Activated CD4-positive, alpha-beta T cell treated with anti-CD3 and anti-CD28 coated beads, Interleukin-2, Interleukin-4, amounts not matched to agents 100 ng/mL and 50 ng/mL, durations not matched to agents 16 hours and 8 hours (primary cell): ENCODE data around the gene CFAP52.
A peak's percentile ranks its signal among the peaks of the same experiment; 100 is the strongest.
"Not testable (repeated sequence)": the region's sequence is repeated elsewhere in the genome, so short reads cannot be mapped to it uniquely, and the experiment has no call there.

Source experiments
- DNase-seq: peaks from one replicate; pipeline ENCODE4 v3.0.0-alpha.2; 2020; ENCODE audit warnings: low spot score

The CFAP52 gene

DNA sequence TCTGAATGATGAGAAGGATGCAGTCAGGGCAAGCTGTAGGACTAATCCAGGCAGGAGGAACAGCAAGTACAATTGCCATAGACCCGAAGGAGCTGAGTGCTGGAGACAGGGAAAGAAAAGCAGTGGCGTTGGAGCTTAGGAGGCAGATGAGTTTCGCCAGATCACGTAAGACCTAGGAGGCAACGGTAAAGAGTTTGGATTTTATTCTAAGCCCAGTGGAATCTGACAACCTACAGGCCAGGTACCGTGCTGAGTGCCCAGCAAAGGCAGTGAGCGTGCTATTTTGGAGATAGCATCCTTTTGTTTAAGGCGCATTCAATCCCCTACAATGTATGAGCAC, 70.1 kb downstream of the CFAP52 start:
- no peak for DNase-seq

DNA sequence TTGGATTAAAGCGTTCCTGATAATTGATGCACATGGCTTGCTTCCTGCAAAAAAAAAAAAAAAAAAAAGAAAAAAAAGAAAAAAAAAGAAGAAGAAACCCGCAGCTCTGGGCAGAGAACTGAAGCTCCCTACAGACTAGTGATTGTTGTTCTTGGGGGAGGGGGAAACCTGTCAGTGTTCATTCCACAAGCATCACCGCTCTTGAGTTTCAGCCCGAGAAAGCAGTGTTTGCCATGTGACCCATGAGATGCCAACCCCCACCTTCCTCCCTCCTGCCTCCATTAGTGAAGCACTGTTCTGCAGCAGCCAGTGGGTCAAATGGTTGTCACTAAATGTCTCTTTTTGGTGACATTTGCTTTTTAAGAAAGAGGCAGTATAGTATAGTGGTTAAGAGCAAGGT, 70.6 kb downstream of the CFAP52 start:
- no peak for DNase-seq

DNA sequence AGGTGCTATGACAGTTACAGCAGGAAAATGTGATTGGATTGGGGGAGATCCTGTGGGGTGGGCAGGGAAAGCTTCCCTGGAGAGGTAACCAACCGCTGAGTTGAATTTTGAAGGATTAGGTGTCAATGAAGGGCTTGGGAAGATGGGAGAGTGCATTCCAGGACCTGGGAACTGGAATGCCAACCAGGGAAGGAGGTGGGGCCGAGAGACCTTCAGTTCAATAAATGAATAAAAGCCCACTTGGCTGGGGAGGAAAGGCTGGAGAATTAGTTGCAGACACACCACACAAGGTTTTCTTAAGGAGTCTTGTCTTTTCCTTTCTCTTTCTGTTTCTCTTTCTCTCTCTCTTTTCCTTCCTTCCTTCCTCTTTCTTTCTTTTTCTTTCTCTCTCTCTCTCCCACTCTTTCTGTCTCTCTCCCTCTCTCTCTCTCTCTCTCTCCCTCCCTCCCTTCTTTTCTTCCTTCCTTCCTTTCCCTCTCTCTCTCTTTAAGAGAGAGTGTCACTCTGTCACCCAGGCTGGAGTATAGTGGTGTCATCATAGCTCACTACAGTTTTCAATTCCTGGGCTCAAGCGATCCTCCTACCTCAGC, 72.2 kb downstream of the CFAP52 start:
- no peak for DNase-seq

DNA sequence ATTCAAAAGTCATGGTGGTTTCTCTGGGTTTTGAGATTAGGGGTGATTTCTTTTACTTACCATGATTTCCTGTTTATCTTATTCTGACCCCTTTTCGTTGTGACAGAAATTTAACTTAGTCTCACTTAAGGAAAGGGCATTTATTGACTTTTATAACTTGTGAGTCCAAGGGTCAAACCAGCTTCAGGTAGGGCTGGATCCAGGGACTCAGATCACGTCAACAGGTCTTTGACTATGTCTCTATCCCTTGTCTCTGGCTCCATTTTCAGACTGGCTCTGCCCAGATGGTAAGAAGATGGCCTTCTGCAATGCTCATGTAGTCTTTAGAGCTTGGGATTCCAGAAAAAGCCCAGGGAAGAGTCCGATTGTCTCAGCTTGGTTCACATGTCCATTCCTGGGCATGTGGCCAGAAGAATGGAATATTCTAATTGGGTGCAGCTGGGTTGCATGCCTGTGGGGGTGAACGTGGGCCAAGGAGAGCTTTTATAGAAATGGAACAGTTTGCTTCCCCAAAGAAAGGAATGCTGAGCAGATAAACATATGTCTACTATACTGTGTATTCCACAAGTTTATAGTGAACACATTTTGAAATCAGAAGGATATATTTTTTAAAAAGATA, 82.3 kb downstream of the CFAP52 start:
- DNase-seq: no peak

DNA sequence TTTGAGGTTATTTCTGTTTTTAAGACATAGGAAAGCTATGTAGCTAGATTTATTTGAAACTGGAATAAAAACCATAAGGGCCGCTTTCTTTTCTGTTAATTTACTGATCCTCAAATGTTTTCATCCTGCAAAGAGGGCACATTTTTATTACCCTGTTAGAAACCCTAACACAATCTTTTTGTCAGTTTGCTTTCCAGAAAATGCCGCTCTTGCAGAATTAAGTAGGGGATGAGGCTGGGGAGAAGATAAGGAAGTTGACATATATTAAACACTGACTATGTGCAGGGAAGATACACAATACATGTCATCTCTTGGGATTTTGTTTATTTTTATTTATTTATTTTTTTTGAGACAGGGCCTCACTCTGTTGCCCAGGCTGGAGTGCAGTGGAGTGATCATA, 84.6 kb downstream of the CFAP52 start:
- DNase-seq: no peak

DNA sequence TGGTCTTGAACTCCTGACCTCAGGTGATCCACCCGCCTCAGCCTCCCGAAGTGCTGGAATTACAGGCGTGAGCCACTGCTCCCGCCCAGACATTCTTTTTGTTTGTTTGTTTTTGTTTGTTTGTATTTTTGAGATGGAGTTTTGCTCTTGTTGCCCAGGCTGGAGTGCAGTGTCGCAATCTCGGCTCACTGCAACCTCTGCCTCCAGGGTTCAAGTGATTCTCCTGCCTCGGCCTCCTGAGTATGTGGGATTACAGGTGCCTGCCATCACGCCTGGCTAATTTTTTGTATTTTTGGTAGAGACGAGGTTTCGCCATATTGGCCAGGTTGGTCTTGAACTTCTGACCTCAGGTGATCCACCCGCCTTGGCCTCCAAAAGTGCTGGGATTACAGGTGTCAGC, 87.1 kb downstream of the CFAP52 start:
- not testable (repeated sequence) for DNase-seq

DNA sequence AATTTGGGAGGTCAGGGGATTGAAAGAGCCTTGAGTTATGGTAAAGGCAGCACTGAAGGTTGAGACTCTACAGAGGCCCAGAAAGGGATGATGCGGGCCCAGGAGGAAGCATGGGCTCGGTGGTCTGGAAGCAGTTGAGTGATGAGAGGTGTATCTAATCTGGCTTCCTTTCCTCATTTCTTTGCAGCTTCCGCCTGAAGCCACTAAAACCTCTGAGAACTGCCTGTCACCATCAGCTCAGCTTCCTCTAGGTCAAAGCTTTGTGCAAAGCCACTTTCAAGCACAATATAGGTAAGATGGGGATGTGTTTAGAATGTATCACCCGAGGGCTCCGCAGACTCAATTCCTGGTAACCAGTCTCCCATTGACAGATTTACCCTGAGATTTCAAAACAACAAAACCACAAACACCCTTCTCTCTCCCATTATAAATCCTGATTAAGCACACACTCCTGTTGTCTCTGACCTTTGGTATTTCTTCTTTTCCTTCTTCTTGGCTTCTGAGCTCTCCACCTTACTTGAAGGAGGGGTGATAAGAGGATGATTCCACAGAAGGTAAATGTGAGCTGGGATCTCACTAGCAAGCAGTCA, 90.1 kb downstream of the CFAP52 start:
- peak; percentile 21 for DNase-seq

DNA sequence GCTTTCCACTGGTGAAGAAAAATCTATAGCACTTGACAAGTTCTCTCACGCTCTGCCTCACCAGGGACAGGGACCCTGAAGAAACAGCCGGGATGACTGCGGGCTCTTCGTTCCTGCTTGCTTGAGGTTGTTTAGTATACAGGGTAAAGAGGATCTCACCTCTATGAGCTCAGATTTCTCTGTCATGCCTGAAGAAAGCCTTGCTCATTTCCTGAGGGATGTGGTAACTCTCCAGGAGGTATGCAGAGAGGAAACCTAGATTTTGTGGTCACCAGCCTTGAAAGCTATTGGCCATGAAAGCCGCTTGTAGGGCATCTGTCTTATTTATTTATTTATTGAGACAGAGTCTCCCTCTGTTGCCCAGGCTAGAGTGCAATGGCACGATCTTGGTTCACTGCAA, 92.1 kb downstream of the CFAP52 start:
- DNase-seq: peak; percentile 17

DNA sequence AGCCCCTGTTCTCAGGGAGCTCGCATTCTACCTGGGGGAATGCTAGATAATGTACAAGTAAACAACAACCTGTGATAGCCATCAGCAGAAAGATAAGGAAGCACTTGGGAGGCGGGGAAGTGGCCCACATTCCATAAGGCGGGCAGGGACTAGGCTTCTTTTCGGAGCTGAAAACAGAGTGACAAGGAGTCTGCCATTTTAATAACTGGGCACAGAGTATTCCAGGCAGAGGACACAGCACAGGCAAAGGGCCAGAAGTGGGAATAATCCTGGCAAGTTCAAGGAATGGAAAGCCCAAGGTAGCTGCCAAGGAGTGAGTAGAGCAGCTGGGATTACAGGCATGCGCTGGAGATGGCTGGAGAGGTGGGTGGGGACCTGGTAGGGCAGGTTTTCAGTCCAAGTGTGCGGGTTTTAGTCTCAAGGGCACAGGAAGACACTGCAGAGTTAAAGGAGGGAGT, 93.1 kb downstream of the CFAP52 start:
- no peak for DNase-seq

DNA sequence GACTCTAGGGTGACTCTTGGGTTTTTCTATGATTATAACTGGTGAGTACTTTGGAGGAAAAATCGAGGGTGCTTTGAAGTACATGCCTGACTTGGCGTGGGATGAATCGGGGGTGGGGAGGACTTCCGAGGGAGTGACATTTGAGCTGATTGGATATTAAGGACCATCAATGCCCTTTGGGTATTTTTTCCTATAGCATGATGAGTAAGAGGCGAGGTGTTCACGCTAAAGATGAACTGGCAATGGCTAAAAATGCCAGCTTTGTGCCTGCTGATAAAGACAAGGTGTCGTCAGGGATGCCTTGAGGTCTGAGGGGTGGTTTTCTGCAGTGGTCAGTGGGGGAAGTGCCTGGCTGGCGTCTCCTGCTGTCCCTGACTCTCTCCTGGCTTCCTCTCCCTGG, 94.2 kb downstream of the CFAP52 start:
- no peak for DNase-seq

DNA sequence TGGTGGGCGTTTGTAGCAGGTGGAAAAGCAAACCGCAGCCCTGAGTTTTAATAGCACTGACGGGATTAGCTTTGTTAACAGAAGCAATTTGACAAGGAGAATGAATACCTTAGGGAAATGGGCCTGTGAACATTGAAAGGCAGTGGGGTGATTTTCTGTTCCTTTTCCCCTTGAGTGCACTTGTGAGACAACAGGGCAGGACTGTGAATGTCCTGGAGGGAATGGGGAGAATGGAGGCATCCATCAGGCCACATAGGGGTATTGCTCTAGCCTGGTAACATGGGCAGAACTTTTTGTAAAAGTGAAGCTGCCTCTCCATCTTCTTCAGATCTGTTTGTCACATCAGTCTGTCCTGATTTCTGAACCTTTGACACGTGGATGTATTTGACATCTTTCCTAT, 95.1 kb downstream of the CFAP52 start:
- DNase-seq: no peak

DNA sequence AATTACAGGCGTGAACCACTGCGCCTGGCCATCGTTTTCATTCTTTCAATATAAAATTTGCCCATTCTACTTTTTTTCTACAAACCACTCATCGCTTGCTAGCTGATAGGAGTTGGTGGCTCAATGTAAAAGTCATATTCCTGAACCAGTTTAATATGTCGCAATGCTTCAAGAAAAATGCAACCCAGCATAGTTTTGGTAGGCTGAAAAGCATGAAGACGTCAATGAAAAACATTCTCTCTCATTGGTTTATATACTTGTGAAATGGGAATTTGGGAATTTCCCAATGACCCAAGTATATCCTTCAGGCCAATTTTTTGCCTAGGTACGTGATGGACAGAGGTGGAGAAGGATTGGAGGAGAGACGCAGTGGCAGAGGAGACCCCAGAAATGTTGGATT, 95.8 kb downstream of the CFAP52 start:
- no peak for DNase-seq

DNA sequence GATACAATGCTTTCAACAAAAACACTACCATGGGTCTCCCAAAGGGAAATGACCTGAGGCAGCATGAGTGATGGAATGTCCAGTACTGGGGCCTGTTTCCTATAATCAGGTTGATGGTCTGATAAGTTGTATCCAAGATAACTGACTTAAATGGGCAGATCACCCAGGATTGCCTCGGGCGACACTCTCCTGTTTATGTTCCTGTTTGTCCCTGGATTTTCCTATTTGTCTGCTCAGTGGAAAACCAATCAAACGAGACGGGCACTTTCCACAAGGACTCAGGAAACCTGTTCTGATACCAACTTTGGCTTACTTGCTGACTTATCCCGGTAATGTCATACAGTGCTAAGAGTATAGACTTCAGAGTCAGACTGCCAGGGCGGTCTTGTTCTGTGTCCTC, 96.2 kb downstream of the CFAP52 start:
- no peak for DNase-seq

DNA sequence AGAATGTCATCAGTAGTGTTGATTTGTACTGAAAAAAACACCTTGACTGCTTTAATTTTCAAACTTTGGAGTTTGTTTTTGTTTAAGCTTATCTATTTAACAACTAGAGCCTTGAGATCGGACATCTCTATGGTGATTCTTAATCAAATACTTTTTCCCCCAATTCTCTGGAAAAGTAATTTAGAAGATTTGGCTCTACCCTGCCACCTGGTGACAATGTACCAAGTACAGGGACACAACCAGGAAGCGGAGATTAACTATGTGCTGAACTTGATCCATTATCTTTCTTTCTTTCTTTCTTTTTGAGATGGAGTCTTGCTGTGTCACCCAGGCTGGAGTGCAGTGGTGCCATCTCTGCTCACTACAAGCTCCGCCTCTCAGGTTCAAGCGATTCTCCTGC, 99.6 kb downstream of the CFAP52 start:
- no peak for DNase-seq

DNA sequence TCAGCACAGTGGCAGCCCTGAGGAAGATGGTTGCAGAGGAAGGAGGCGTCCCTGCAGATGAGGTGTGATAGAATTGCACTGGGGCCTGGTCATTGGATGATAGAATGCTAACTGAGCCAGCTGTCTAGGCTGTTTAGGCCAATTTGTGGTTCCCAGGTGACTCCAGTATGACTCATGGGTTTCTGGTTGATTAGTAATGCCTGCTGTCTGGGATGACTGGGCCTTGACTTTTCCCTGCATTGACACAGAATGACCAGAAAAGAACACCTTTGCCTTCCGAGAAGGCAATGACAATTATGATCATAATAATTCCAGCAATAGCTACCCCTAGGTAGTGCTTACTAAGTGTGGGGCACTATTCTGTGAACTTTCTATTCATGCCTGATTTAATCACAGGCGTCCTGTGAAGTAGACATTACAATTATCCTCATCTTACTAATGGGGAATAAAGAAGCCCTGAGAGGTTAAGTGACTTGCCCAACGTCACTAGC, 100.4 kb downstream of the CFAP52 start:
- peak; percentile 72 for DNase-seq

DNA sequence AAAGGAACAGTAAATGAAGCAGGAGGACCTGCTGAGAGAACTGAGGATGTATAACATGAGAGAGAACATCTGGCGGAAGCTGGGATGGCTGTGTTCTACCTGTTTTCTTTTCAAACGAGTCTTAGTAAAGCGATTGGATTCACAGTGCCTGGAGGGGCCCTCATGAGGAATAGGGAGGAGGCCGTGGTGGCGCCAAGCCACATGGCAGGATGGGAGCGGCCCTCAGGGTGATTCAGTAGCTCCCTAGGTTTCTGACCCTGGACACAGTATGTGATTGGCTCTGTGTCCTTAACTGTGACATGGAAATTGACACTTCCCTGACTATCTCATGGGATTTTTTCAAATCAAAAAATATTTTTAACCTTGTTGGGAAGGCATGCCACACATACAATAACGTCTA, 101.0 kb downstream of the CFAP52 start:
- no peak for DNase-seq

DNA sequence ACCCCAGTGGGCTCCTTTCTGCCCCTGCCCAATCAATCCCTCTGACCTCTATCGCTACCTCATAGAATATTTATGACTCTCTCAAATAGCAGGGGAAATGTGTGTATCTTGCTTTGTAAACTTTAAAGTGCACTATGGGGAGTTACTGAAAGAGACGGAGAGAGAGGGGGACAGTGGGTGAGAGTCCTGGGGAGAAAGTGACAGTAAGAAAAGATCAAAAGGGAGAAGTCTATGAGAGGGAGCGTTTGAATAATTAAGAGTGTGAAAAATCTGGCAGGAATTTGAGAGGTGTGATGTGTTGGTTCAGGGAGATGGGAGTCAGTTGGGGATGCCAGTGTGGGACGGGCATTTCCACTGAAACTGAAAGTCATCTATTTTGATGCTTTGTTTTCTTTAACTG, 101.5 kb downstream of the CFAP52 start:
- DNase-seq: no peak

DNA sequence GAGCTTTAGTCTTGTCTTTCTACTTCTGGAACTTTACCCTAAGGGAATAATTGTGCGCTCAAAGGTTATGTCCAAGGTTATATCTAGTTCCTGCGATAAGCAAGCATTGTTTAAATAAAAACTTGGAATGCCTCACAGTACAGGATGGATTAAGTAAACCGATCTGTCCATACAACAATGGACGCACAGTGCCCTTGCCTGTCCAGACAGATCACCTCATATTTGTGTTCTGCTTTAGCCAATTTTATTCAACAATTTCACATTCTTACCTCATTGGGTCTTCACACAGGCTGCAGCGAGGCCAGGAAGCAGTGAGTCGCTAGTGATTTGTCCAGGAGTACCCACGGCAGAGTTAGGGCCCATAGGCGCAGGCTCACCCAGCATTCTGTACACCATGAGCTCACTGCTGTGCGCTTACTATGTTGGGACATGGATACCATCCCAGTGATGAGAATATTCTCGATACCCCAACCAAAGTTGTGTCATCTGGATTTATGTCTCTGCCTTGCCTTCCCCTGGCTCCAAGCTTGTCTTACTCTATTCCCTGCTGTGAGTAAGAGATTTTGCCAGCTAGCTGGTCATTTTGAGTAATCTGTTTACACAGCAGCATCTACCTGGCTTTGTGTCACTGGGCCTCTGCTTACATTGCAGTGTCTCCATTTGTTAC, 108.6 kb downstream of the CFAP52 start:
- no peak for DNase-seq
